ENCODE data around the gene SNIP1.

DNA sequence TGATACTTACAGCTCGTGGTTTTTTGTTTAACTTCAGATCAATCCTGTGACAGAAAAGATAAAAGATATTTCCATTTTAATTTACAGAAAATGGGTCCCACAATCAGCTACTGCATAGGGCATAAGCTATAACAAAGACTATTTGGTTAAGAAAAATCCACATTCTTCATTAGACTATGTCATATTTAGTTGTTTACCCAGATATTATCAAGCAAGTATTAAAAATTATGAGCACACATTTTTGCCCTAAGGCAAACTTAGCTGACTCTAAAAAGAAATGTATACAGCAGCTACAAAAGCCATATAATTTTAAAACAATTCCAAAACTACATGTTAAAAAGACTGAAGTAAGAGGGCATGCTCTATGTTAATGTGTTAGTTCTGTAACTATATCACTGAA is 58.2 kb downstream of the SNIP1 start:
- TF ChIP-seq POLR2A (IDR thresholded peaks at IDR 0.05): no peak
- TF ChIP-seq, protein P1, sequence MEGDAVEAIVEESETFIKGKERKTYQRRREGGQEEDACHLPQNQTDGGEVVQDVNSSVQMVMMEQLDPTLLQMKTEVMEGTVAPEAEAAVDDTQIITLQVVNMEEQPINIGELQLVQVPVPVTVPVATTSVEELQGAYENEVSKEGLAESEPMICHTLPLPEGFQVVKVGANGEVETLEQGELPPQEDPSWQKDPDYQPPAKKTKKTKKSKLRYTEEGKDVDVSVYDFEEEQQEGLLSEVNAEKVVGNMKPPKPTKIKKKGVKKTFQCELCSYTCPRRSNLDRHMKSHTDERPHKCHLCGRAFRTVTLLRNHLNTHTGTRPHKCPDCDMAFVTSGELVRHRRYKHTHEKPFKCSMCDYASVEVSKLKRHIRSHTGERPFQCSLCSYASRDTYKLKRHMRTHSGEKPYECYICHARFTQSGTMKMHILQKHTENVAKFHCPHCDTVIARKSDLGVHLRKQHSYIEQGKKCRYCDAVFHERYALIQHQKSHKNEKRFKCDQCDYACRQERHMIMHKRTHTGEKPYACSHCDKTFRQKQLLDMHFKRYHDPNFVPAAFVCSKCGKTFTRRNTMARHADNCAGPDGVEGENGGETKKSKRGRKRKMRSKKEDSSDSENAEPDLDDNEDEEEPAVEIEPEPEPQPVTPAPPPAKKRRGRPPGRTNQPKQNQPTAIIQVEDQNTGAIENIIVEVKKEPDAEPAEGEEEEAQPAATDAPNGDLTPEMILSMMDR (IDR thresholded peaks at IDR 0.05): no peak

Measured in ovary (tissue), 3 donors.